ENCODE data around the gene WDR38.
"Not testable (repeated sequence)": the region's sequence is repeated elsewhere in the genome, so short reads cannot be mapped to it uniquely, and the experiment has no call there.

WDR38 gene

DNA sequence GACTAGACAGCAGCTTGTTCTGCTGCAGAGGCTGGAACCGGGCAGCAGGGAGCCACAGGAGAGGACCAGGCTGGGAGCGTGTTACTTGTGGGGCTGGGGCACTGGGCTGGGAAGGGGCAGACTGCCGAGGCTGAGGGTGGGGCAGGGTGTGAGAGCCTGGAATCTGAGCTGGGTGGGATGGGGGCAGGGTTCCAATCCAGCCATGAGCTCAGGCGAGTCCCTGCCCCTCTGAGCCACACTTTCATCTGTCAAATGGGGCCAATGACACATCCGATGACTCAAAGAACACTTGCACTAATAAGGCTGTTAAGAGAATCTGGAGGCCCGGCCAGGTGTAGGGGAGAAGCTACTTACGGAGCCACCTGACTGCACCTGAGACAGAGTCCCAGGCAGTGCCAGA lies 18.7 kb upstream of the WDR38 start:
- no peak for DNase-seq (ENCODE audit: low spot score)

DNA sequence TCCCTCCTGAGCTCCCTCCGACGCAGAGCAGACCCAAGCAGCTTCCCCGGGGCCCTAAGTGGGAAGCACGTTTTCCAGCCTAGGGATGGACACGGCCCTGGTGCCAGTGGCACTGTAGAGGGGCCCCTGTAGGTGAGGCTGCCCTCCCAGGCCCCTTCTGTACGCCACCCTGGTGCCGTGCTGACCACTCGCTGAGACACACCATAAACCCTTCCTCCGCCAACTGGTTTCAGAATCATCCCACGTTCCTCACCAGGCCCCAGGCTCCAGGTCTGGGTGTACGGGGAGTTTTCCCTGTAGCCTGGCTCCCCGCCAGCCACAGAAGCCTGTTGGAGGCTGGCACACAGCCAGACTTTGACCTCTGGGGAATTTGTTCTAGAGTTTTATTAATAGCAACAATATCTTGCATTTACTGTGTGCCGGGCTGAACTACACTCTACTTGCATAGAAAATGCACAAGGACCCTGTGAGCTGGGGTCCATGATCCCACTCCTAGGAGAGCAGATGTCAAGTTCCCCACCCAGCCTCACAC lies 18.2 kb upstream of the WDR38 start:
- peak; percentile 98 for DNase-seq (ENCODE audit: low spot score)

DNA sequence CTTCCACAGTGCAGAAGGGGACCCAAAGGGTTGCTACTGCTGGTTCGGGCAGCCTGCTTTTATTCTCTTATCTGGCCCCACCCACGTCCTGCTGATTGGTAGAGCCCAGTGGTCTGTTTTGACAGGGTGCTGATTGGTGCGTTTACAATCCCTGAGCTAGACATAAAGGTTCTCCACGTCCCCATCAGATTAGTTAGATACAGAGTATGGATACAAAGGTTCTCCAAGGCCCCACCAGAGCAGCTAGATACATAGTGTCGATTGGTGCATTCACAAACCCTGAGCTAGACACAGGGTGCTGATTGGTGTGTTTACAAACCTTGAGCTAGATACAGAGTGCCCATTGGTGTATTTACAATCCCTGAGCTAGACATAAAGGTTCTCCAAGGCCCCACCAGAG lies 15.1 kb upstream of the WDR38 start:
- DNase-seq (ENCODE audit: low spot score), result not testable (repeated sequence)

DNA sequence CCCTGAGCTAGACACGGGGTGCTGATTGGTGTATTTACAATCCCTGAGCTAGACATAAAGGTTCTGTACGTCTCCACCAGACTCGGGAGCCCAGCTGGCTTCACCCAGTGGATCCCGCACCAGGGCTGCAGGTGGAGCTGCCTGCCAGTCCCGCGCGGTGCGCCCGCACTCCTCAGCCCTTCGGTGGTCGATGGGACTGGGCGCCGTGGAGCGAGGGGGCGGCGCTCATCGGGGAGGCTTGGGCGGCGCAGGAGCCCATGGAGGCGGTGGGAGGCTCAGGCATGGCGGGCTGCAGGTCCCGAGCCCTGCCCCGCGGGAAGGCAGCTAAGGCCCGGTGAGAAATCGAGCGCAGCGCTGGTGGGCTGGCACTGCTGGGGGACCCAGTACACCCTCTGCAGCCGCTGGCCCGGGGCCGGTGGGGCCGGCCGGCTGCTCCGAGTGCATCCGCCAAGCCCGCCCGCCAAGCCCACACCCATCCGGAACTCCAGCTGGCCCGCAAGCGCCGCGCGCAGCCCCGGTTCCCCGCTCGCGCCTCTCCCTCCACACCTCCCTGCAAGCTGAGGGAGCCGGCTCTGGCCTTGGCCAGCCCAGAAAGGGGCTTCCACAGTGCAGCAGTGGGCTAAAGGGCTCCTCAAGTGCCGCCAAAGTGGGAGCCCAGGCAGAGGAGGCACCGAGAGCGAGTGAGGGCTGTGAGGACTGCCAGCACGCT lies 14.5 kb upstream of the WDR38 start:
- DNase-seq (ENCODE audit: low spot score), result not testable (repeated sequence)

DNA sequence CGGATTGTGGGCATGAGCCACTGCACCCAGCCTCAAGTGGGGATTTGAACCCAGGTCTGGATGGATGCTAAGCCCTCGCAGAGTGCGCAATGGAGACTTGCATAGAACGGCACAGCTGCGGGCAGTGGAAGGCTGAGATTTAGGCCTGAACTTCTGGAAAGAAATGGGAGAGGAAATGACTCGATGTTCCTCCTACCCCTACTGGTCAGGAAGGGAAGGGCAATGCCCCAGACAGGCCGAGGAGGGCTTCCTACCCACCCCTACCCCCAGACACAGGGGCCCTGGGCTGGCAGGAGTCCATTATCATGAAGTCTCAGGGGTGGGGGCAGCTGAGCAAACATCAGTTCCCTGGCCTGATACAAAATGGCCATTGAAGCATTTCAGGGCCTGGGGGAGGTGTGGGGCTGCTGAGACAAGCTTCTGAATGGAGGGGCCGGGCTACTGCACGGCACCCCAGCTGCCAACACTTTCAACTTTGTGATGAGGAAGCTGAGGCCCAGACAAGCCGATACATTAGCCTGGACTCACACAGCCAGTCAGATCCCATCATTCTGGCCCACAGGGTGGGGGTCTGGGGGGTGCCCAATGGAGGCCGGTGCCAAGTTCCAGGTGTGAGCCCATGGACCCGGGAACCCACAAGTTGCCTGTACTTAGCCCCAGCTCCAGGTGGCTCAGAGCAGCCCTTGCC lies 13.5 kb upstream of the WDR38 start:
- DNase-seq (ENCODE audit: low spot score), result no peak

DNA sequence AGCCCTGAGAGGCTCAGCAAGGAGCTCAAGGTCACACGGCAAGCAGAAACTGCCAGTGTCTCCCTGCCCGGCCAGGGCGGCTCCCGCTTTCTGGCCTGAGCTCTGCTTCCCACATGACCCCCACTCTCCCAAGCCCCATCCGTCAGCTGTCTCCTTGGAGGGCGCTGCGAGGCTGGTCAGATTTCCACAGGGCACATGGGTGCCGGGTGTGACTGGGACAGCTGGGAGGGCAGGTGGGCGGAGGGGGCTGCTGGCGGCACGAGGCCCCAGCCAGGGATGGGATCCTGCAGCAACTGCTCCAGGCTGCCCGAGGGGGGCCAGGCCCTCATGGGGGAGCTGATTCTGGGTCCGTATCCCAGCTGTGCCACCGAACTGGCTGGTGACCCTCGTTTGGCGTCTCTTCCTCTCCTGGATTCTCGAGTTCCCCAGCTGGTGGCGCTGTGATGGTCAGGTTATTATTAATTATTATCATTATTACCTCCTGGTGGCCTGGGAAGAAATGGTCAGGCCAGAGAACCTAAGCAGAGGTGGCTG lies 12.9 kb upstream of the WDR38 start:
- no peak for DNase-seq (ENCODE audit: low spot score)

DNA sequence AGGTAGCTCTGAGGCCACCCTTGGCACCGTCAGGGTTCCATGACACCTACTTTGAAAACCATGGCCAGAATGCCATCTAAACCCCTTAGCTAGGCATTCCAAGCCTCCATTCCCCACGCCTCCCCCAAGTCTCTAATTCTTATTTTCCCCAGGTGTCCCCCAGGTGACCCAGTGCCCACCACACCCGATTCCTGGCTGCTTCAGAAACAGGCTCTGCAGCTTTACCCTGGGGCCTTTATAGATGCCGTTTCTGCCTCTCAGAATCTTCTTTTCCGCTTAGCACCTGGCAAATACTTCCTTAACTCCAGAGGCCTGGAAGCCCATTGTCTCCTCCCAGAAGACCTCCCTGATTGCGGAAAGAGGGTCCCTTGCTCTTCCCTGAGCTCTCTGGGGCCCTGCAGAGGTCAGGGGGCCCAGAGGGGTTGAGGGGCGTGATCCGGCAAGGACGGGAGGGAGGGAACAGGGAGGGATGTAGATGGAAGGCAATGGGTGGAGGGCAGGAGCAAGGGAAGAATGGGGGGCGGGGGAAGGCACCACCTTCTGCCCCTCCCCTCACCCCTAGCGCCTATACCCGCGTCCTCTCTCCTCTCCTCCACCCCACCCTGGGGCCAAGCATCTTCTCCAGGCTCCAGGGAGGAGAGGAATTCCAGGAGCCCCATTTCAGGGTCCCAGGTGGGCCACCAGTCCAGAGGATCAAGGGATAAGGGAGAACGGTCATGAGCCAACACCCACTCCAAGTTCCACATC lies 12.0 kb upstream of the WDR38 start:
- no peak for DNase-seq (ENCODE audit: low spot score)

DNA sequence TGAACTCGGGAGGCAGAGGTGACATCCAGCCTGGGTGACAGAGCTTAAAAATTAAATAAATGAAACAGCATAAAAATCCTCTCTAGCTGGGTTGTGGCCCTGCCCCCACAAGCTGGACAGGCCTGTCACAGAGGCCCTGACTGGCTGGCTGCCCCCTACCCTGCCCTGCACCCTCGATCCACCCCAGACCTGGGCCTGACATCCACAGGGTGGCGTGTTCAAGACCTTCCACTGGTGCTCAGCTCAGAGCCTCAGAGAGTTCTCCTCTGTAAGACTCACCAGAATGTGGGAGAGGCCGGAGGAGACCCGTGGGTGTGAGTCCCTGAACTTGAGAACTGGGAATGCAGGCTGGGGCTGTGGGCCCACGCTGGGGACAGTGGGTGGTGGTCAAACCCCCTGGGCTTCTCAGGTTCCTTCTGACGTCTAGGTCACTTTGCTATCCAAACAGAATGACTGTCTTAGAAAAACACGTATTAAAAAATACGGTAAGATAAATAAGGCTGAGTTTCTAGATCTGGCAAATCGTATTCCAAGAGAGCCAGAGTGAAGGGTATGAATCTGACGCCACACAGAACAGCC lies 9.7 kb upstream of the WDR38 start:
- no peak for DNase-seq (ENCODE audit: low spot score)

DNA sequence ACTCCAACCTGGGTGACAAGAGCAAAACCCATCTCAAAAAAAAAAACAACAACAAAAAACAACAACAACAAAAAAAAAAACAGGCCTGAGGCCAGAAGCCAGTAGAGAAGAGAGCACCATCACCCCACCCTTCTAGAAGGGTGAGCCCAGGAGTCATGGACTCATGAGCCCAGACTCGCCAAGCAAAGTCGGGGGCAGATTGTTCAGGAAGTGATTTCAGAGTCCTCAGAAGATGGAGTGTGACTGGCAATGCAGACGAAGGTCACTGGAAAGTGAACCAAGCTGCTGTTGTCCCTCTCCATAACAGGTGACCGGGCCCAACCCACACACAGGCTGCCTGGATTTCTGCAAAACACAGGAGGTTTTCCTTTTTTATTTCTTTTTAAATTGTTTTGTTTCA lies 9.0 kb upstream of the WDR38 start:
- DNase-seq (ENCODE audit: low spot score), result no peak

DNA sequence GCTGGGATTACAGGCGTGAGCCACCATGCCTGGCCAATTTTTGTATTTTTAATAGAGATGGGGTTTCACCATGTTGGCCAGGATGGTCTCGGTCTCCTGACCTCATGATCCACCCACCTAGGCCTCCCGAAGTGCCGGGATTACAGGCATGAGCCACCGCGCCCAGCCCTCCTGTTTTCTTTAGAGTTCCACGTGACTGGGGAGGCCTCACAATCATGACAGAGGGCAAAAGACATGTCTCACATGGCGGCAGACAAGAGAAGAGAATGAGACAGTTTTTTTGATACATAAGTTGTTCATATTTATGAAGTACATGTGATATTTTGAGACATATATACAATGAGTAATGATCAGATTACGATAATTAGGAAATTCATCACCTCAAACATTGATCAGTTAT lies 6.8 kb upstream of the WDR38 start:
- DNase-seq (ENCODE audit: low spot score), result not testable (repeated sequence)

DNA sequence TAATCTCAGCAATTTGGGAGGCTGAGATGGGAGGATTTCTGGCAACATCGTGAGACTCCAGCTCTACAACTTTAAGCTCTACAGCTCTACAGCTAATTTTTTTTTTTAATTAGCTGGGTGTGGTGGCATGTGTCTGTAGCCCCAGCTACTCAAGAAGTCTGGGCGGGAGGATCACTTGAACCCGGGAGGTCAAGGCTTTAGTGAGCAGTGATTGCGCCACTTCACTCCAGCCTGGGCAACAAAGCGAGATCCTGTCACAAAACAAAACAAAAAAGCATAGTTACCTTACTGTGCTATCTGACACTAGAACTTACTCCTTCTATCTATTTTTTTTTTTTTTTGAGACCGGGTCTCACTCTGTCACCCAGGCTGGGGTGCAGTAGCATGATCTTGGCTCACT lies 6.3 kb upstream of the WDR38 start:
- no peak for DNase-seq (ENCODE audit: low spot score)

DNA sequence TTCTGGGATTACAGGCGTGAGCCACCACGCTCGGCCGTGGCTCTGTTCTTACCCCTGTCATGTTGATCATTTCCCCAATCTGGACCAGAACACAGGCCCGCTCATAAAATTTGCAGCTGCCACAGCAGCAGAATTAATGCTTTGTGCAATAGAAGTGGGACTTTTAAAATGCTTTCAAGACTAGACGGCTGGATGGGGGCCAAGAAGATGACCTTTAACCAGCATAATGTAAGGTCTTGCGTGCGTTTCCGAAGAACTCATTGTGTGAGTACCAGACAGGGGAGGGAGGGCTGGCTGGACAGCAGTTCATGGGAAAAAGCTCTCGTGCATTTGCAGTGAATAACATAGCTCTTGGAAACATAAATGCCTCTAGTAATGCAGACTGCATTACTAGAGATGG lies 3.5 kb upstream of the WDR38 start:
- peak; percentile 97 for DNase-seq (ENCODE audit: low spot score)

DNA sequence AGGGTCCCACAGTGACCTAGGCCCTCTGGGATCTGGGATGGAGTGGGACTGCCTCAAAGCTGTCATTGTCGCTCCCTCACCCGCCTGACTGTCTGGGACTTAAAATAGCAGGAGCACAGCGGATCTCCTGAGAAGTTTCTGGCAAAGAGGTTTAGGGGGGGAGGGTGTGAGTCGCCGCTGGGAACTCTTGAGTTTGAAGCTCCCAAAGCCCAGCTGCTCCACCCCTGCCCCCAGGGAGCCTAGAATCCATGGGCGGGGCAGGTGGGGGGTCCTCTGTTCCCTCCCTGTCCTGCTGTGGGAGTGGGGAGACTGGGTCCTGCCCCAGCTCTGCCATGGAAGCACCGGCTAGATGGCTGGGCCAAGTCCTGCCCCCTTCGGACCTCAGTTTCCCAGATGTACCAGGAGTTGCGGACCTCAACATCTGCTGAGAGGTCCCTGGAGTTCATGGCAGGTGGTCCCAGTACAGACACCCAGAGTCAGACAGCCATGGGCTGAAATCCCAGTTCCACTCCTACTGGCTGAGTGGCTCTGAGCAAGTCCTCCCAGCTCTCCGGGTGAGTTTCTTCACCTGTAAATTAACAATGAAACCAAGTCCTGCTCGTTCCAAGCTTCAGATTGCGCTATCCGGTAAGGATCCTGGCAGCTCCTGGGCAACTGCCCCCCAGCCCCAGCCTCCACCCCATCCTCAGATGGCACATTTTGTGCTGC lies 985 bp upstream of the WDR38 start:
- DNase-seq (ENCODE audit: low spot score), result no peak

DNA sequence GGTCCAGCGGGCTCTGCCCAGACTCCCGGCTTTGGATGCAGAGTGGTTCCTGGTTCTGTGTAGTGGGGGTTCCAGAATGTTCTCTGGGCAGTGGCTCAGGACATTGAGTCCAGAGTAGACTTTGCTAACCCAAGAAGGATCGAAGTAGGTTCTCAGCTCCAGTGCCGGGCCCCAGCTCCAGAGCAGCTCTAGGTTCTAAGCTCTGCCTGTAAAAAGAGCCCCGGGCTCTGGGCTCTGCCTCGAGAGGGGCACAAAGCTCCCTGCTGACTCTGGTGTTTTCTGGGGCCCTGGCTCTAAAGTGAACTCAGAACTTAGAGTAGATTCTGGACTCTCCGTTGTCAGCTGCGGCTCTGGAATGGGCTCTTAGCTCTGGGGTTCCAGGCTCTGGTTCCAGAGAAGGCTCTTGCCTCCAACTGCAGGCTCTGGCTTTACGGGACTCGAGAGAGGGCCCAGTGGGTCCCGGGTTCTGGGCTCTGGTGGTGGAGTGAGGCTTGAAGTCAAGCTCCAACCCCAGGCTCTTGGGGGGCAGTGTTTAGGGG lies 414 bp downstream of the WDR38 start:
- no peak for DNase-seq (ENCODE audit: low spot score)

DNA sequence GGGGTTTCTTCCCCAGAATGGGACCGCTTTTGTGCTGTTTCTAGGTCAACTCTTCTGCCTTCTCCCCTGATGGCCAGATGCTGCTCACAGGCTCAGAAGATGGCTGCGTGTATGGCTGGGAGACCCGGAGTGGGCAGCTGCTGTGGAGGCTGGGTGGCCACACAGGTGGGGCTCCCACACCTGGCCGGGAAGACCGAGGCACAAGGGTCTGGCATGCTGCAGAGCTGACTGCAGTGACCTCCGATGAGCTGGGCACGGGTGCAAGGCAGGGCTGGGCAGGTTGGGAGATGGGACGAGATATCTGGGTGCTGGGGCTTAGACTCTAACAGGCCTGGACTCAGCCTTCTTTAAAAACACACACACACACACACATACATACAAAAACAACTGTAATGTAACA lies 901 bp downstream of the WDR38 start:
- DNase-seq (ENCODE audit: low spot score), result no peak

DNA sequence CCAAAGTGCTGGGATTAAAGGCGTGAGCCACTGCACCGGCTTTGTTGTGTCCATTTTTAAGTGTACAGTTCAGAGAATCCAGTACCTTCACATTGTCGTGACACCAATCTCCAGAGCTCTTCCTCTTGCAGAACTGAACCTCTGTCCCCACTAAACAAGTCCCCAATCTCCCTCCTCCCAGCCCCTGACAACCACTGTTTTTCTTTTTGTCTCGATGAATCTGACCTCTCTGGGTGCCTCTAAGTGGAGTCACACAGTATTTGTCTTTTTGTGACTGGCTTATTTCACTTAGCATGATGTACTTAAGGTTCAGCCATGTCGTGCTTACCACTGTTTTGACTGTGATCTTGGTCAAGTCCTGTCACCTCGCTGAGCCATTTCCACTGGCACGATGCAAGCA lies 1.6 kb downstream of the WDR38 start:
- DNase-seq (ENCODE audit: low spot score), result no peak

DNA sequence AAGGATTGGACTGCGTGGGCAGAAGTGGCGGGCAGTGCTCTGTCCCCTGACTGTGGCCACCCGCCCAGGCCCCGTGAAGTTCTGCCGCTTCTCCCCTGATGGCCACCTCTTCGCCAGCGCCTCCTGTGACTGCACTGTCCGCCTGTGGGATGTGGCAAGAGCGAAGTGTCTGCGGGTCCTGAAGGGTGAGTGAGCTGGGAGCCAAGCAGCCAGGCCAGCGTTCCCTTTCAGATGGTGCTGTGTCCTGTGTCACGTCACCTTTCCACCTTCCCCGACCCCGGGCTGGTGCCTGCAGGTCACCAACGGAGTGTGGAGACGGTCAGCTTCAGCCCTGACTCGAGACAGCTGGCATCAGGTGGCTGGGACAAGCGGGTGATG lies 2.3 kb downstream of the WDR38 start:
- DNase-seq (ENCODE audit: low spot score), result no peak

DNA sequence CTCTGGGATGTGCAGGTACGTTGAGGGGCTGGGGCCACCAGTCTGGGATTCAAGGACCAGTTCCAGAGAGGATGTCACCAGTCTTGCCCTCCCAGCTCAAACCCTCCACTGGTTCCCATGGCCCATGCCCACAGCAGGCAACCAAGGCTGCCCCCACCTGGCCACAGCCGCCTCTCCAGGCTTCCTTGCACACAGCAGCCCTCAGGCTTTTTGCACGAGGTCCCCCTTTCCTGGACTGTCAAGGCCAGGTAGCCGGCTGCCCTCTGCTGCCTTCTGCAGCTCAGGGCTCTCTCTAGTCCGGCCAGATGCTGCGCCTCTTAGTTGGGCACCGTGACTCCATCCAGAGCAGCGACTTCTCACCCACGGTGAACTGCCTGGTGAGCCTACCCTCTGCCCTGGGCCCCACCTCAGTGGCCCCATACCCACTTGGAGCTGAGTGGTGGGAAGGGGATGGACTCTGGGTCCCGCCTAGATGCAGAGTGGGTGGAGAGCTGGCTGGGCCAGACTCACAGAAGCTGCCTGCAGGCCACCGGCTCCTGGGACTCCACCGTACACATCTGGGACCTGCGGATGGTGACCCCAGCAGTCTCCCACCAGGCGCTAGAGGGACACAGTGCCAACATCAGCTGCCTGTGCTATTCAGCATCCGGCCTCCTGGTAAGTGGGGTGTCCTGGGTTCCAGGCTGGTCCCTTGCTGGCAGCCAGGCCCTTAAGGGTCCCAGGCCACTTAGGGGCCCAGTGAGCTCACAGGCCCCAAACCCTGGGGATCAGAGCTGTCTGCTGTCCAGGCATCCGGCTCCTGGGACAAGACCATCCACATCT lies 2.9 kb downstream of the WDR38 start:
- DNase-seq (ENCODE audit: low spot score), result no peak

DNA sequence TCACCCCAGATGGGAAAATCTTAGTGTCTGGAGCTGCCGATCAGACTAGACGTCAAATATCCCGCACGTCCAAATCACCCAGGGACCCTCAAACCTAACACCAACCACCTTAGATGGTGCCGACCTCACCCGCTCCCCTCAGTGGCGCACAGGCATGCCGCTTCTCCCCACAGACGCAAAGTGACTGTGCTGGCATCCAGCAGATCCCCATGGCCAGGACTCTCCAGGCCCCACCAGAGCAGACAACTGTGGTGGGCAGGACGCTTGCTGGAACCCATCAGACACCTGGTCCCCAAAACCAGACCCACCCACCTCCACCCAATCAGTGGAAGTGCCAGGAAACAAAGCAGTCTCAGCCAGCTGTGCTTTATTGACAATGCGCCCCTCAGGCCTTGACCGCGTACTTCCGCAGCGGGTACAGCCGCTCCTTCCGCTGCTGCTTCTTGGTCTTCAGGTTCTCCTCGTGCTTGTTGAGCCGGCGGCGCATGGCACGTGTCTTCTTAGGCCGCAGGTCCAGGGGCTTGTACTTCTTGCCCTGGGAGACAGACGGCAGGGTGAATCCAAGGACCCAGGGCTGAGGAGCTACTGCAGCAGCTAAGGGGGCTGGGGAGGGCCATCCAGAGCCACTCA lies 4.4 kb downstream of the WDR38 start:
- no peak for DNase-seq (ENCODE audit: low spot score)

All from COLO829 (cell line).